ENCODE data around the gene PARD3. TPM values are rescaled to one million over a fixed set of nuclear protein-coding genes. Genes with fewer than 3 reads are reported as not detected.

The PARD3 gene
- polyA plus RNA-seq, 3 donors = 0.51 TPM; not detected in 2

GRCh38 chr10:34626158-34626880 is 188.8 kb downstream of the PARD3 start:
- H3K9me3 ChIP-seq (replicated peaks in 1 of 2; ENCODE audit: control insufficient read depth in 1 of 2, insufficient read depth in 1 of 2, low read length in 2 of 2) = no peaks in the 10 kb centered on the region
- intact Hi-C loops (cut with micrococcal nuclease) = no loop called here
- H3K79me2 ChIP-seq (ENCODE audit: insufficient read depth, low read length) = no peaks in the 10 kb centered on the region
- H3K36me3 ChIP-seq (replicated peaks in 1 of 2; ENCODE audit: control insufficient read depth in 1 of 2, insufficient read depth in 2 of 2, low read length in 2 of 2) = no peaks in the 10 kb centered on the region
- H3K9ac ChIP-seq (ENCODE audit: insufficient read depth, low read length, poor library complexity, severe bottlenecking) = no peak overlapping the region
- H3K4me2 ChIP-seq (replicated peaks; ENCODE audit: extremely low read depth, low read length, poor library complexity, severe bottlenecking) = no peak overlapping the region
- DNase-seq = no peak
- peaks cover 0 to 2% (median 2%) of the 10 kb centered on the region in 3 donors for H3K27me3 Mint-ChIP-seq (ENCODE audit: low read depth in 3 of 3)
- H2AFZ ChIP-seq (ENCODE audit: insufficient read depth, low read depth, low read length, poor library complexity, severe bottlenecking) = no peak overlapping the region
- WGBS (ENCODE audit: insufficient coverage) = no CpG with 5 or more reads among the region's 3 CpGs
- no peak overlapping the region for H3K27ac ChIP-seq (ENCODE audit: low read depth in 1 of 2, low read length in 2 of 2)
- H3K27ac Mint-ChIP-seq = no peak overlapping the region
- no peaks in the 10 kb centered on the region for H3K27me3 ChIP-seq (ENCODE audit: control insufficient read depth in 2 of 2, insufficient read depth in 2 of 2, low read length in 2 of 2)
- no peaks in the 10 kb centered on the region for H3K9me3 Mint-ChIP-seq
- H3K4me1 ChIP-seq (ENCODE audit: control insufficient read depth in 1 of 2, insufficient read depth in 2 of 2, low read length in 2 of 2) = no peaks in the 10 kb centered on the region
- no peaks in the 10 kb centered on the region for H3K36me3 Mint-ChIP-seq
- TF ChIP-seq CTCF (IDR thresholded peaks at IDR 0.05) = no peak
- H4K20me1 ChIP-seq (ENCODE audit: insufficient read depth, low read length) = no peaks in the 10 kb centered on the region
- no peak overlapping the region for H3K4me3 ChIP-seq (replicated peaks in 1 of 3; ENCODE audit: low read depth in 2 of 3, low read length in 3 of 3)
- H3K4me3 Mint-ChIP-seq = no peak overlapping the region
- H3K4me1 Mint-ChIP-seq = no peaks in the 10 kb centered on the region

- 92% methylated on average over 11 of the region's 12 CpGs for WGBS (ENCODE audit: insufficient coverage)
- H3K36me3 Mint-ChIP-seq = no peaks in the 10 kb centered on the region
- intact Hi-C loops (cut with micrococcal nuclease) = no loop called here
- Histone ChIP-seq H3K27ac (ENCODE audit: low read depth in 1 of 2, low read length in 2 of 2) (no peak overlapping the region), H3K4me2 (replicated peaks; ENCODE audit: extremely low read depth, low read length, poor library complexity, severe bottlenecking) (no peak overlapping the region), H3K27me3 (ENCODE audit: control insufficient read depth in 2 of 2, insufficient read depth in 2 of 2, low read length in 2 of 2) (no peaks in the 10 kb centered on the region), H3K9me3 (replicated peaks in 1 of 2; ENCODE audit: control insufficient read depth in 1 of 2, insufficient read depth in 1 of 2, low read length in 2 of 2) (no peaks in the 10 kb centered on the region), H3K4me3 (replicated peaks in 1 of 3; ENCODE audit: low read depth in 2 of 3, low read length in 3 of 3) (no peak overlapping the region), H3K4me1 (ENCODE audit: control insufficient read depth in 1 of 2, insufficient read depth in 2 of 2, low read length in 2 of 2) (no peaks in the 10 kb centered on the region), H4K20me1 (ENCODE audit: insufficient read depth, low read length) (no peaks in the 10 kb centered on the region), H3K9ac (ENCODE audit: insufficient read depth, low read length, poor library complexity, severe bottlenecking) (no peak overlapping the region), H3K79me2 (ENCODE audit: insufficient read depth, low read length) (no peaks in the 10 kb centered on the region), H3K36me3 (replicated peaks in 1 of 2; ENCODE audit: control insufficient read depth in 1 of 2, insufficient read depth in 2 of 2, low read length in 2 of 2) (no peaks in the 10 kb centered on the region), H2AFZ (ENCODE audit: insufficient read depth, low read depth, low read length, poor library complexity, severe bottlenecking) (no peak overlapping the region)
- H3K9me3 Mint-ChIP-seq = no peaks in the 10 kb centered on the region
- H3K4me3 Mint-ChIP-seq = no peak overlapping the region
- no peak overlapping the region for H3K27ac Mint-ChIP-seq
- H3K4me1 Mint-ChIP-seq = no peaks in the 10 kb centered on the region
- no peak for TF ChIP-seq CTCF (IDR thresholded peaks at IDR 0.05)
- no peak for DNase-seq
- peaks cover 0 to 2% (median 0%) of the 10 kb centered on the region in 3 donors for H3K27me3 Mint-ChIP-seq (ENCODE audit: low read depth in 3 of 3)
These were observed 190.6 kb downstream of the PARD3 start for GRCh38 chr10:34624323-34625153.

Measured in CD14-positive monocyte (primary cell).